ENCODE measurements around the gene RTL1.

DNA sequence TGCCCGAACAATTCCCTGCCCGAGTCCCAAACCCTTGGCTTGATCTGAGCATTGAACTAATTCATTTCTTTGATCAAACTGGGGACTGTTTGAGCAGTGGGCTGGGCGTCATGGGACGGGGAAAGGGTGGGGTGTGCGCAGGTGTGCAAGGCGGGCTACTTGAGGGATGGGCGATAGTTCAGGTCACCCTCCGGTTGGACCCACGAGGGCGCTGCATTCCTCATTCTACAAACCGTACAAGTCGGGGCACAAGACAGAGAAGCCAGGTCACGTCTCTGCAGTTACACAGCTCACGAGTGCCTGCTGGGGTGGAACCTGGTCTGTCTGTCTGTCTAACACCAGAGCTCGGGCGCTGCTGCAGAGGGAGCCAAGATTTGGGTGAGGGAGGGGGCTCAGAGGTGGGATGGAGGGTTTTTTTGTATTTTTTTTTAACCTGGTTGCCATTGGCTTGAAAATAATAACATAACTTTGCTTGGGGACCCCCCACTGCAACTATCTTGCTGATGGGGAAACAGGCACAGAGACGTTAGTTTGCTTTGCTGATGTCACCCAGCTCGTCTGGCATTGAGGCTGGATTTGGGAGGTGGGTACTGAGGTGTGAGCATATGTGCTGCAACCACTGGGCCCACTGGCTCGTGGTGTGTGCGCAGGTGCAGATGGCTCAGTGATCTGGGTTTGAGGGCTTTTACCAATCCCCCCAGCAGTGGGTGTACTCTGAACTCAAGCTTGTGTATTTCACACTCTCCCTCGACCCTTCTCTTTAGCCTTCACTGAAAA, 7.6 kb upstream of the RTL1 start:
- no peak for TF ChIP-seq CTCF (IDR thresholded peaks at IDR 0.05)
- no peak for TF ChIP-seq POLR2A (IDR thresholded peaks at IDR 0.05)
- TF ChIP-seq EP300 (IDR thresholded peaks at IDR 0.05), result no peak
- no peak for TF ChIP-seq POLR2AphosphoS5 (IDR thresholded peaks at IDR 0.05)
